HG02973 (cell line): Measurements from ENCODE around the gene TBCEL.
"Not testable (repeated sequence)": the region's sequence is repeated elsewhere in the genome, so short reads cannot be mapped to it uniquely, and the experiment has no call there.

ENCODE experiments used
- ATAC-seq: cut with Tn5 transposase; IDR thresholded peaks from one replicate; pipeline ENCODE4 v1.9.1; 2021; ENCODE audit warnings: moderate library complexity; ENCODE audit not compliant: unreplicated experiment

TBCEL gene

GRCh38 chr11:121023848-121024751, at the start of gene TBCEL:
Gene TBCEL (plus strand): TSS chr11:121024102. CDS start chr11:121045691, 21,589 bp downstream.
- peak; percentile 86 for ATAC-seq

GRCh38 chr11:120974466-120974865, 49.4 kb upstream of the TBCEL start:
- no peak for ATAC-seq

GRCh38 chr11:120974965-120975364, 48.9 kb upstream of the TBCEL start:
- no peak for ATAC-seq

GRCh38 chr11:120977266-120978137, 46.4 kb upstream of the TBCEL start:
- no peak for ATAC-seq

GRCh38 chr11:120978701-120979100, 45.2 kb upstream of the TBCEL start:
- no peak for ATAC-seq

- ATAC-seq = no peak
Measured at GRCh38 chr11:120985718-120986569, 38.0 kb upstream of the TBCEL start.

- ATAC-seq = no peak
Measured at GRCh38 chr11:120988603-120989002, 35.3 kb upstream of the TBCEL start.

- no peak for ATAC-seq
Measured at GRCh38 chr11:120991830-120992686, 31.8 kb upstream of the TBCEL start.

- ATAC-seq = no peak
Measured at GRCh38 chr11:120994091-120994859, 29.6 kb upstream of the TBCEL start.

GRCh38 chr11:120995184-120995583, 28.7 kb upstream of the TBCEL start:
- ATAC-seq = no peak

GRCh38 chr11:120996973-120997372, 26.9 kb upstream of the TBCEL start:
- no peak for ATAC-seq

- ATAC-seq = no peak
Measured at GRCh38 chr11:120998581-120998980, 25.3 kb upstream of the TBCEL start.

- ATAC-seq = no peak
Measured at GRCh38 chr11:121004206-121004840, 19.6 kb upstream of the TBCEL start.

GRCh38 chr11:121006922-121007321, 17.0 kb upstream of the TBCEL start:
- no peak for ATAC-seq

GRCh38 chr11:121008551-121008950, 15.4 kb upstream of the TBCEL start:
- no peak for ATAC-seq

GRCh38 chr11:121012091-121012490, 11.8 kb upstream of the TBCEL start:
- no peak for ATAC-seq

GRCh38 chr11:121018746-121019145, 5.2 kb upstream of the TBCEL start:
- no peak for ATAC-seq

GRCh38 chr11:121021718-121022117, 2.2 kb upstream of the TBCEL start:
- ATAC-seq = not testable (repeated sequence)

GRCh38 chr11:121024989-121025388, 1.1 kb downstream of the TBCEL start:
- ATAC-seq = no peak
